Activated CD8-positive, alpha-beta memory T cell treated with anti-CD3 and anti-CD28 coated beads for 1 hour (primary cell): ENCODE results near the gene MED25.

Experiments
- DNase-seq, 2 donors: peaks; one replicate each; pipeline ENCODE4 v3.0.0-alpha.2; 2020; ENCODE audit warnings: low read depth in 1 of 2; ENCODE audit errors: extremely low read depth in 1 of 2

MED25 gene

GRCh38 chr19:49839713-49840112 lies 21.6 kb downstream of the MED25 start:
- DNase-seq: no peak

GRCh38 chr19:49840321-49840720 lies 22.2 kb downstream of the MED25 start:
- no peak for DNase-seq

- no peak for DNase-seq
These were observed 22.7 kb downstream of the MED25 start for GRCh38 chr19:49840736-49841249.

GRCh38 chr19:49843265-49843664 lies 25.2 kb downstream of the MED25 start:
- no peak for DNase-seq

GRCh38 chr19:49844138-49845095 lies 26.3 kb downstream of the MED25 start:
- DNase-seq: no peak

- DNase-seq: no peak
These were observed 27.3 kb downstream of the MED25 start for GRCh38 chr19:49845414-49845813.

- DNase-seq: no peak
These were observed 28.3 kb downstream of the MED25 start for GRCh38 chr19:49846408-49846807.

- no peak for DNase-seq
These were observed 29.9 kb downstream of the MED25 start for GRCh38 chr19:49847731-49848696.

GRCh38 chr19:49848938-49849337 lies 30.8 kb downstream of the MED25 start:
- no peak for DNase-seq

- no peak for DNase-seq
These were observed 31.5 kb downstream of the MED25 start for GRCh38 chr19:49849433-49850220.

GRCh38 chr19:49850221-49850486 lies 32.1 kb downstream of the MED25 start:
- no peak for DNase-seq

- DNase-seq: peak; percentile 58 to 82
These were observed 32.6 kb downstream of the MED25 start, which contains the start of gene PTOV1 for GRCh38 chr19:49850487-49851342. Gene PTOV1, plus strand, starts transcription at chr19:49851159.

GRCh38 chr19:49851456-49852259 lies 33.6 kb downstream of the MED25 start:
- no peak for DNase-seq

- DNase-seq: no peak
These were observed 34.6 kb downstream of the MED25 start for GRCh38 chr19:49852631-49853126.

GRCh38 chr19:49853852-49854377 lies 35.8 kb downstream of the MED25 start:
- DNase-seq: no peak

GRCh38 chr19:49854378-49855263 lies 36.5 kb downstream of the MED25 start:
- no peak for DNase-seq

GRCh38 chr19:49855277-49855675 lies 37.2 kb downstream of the MED25 start:
- no peak for DNase-seq
